PC-3 (cell line): Measurements from ENCODE around the gene FANK1. TPM values are rescaled to one million over a fixed set of nuclear protein-coding genes. Genes with fewer than 3 reads are reported as not detected.
"Not testable (repeated sequence)": the region's sequence is repeated elsewhere in the genome, so short reads cannot be mapped to it uniquely, and the experiment has no call there.

ENCODE experiments used
- ATAC-seq: fragments of 200-7000 bp; cut with Tn5 transposase; 2 replicates; pipeline ENCODE4 v1.9.1; 2020; ENCODE audit warnings: mild to moderate bottlenecking, moderate library complexity
- BruUV-seq: library from RNA; stranded (reverse); fragments of 400-500 nt; replicated peaks from 2 replicates; lab custom pipeline; 2021; lab: Mats Ljungman, UMichigan
- CTCF ChIA-PET: fragments of 300-600 bp; sonication (Branson Sonifier 250); formaldehyde crosslinking; loops from one replicate; lab custom pipeline; 2022; ENCODE audit warnings: antibody characterized with exemption; lab: Charles Lee
- POLR2A ChIA-PET: fragments of 300-600 bp; sonication (Branson Sonifier 250); formaldehyde crosslinking; loops from one replicate; lab custom pipeline; 2022; ENCODE audit warnings: antibody characterized with exemption; ENCODE audit not compliant: unreplicated experiment; lab: Charles Lee
- DNase-seq: peaks from one replicate; pipeline ENCODE4 v3.0.0-alpha.2; 2015
- H2AFZ ChIP-seq: fragments of 300-600 bp; sonication (generic); 2 replicates; pipeline ENCODE4 v1.6.0; 2016; ENCODE audit warnings: antibody characterized with exemption, low read length
- H3F3A ChIP-seq: fragments of 300-600 bp; sonication (generic); one replicate; pipeline ENCODE4 v1.6.0; 2017; ENCODE audit warnings: antibody characterized with exemption, low read length, control low read depth, mild to moderate bottlenecking; ENCODE audit not compliant: unreplicated experiment
- H3K27ac ChIP-seq: fragments of 300-600 bp; sonication (generic); 2 replicates; pipeline ENCODE4 v1.5.1; 2016; ENCODE audit warnings: mild to moderate bottlenecking, low read length
- H3K27me3 ChIP-seq: fragments of 300-600 bp; sonication (generic); 2 replicates; pipeline ENCODE4 v1.6.1; 2016; ENCODE audit warnings: low read length, mixed read lengths
- H3K36me3 ChIP-seq: fragments of 300-600 bp; sonication (generic); 2 replicates; pipeline ENCODE4 v1.6.1; 2016; ENCODE audit warnings: low read depth, mixed run types, low read length, mixed read lengths
- H3K4me1 ChIP-seq: fragments of 300-600 bp; sonication (generic); 2 replicates; pipeline ENCODE4 v1.5.1; 2016; ENCODE audit warnings: low read length; ENCODE audit not compliant: insufficient read depth
- H3K4me2 ChIP-seq: fragments of 300-600 bp; sonication (generic); 2 replicates; pipeline ENCODE4 v1.6.0; 2016; ENCODE audit warnings: low read length
- H3K4me3 ChIP-seq: fragments of 300-600 bp; sonication (generic); 2 replicates; pipeline ENCODE4 v1.5.1; 2016; ENCODE audit warnings: mild to moderate bottlenecking, low read length, mixed read lengths
- H3K79me2 ChIP-seq: fragments of 300-600 bp; sonication (generic); 2 replicates; pipeline ENCODE4 v1.6.1; 2017; ENCODE audit warnings: low read length, mixed read lengths
- H3K9ac ChIP-seq: fragments of 300-600 bp; sonication (generic); 2 replicates; pipeline ENCODE4 v1.6.0; 2016; ENCODE audit warnings: mild to moderate bottlenecking, low read length
- H3K9me2 ChIP-seq: fragments of 300-600 bp; sonication (generic); replicated peaks from 2 replicates; pipeline ENCODE4 v1.6.1; 2016; ENCODE audit warnings: mixed run types, low read length, mixed read lengths
- H3K9me3 ChIP-seq: fragments of 300-600 bp; sonication (generic); 2 replicates; pipeline ENCODE4 v1.6.1; 2016; ENCODE audit warnings: low read length, mixed read lengths
- H4K20me1 ChIP-seq: fragments of 300-600 bp; sonication (generic); 2 replicates; pipeline ENCODE4 v1.6.1; 2016; ENCODE audit warnings: low read length, mixed read lengths
- EZH2 ChIP-seq: fragments of 300-600 bp; sonication (generic); IDR thresholded peaks from one replicate; pipeline ENCODE4 v1.6.1; 2017; ENCODE audit warnings: antibody characterized with exemption, mild to moderate bottlenecking, low read length; ENCODE audit not compliant: unreplicated experiment
- EZH2phosphoT487 ChIP-seq: fragments of 300-600 bp; sonication (generic); IDR thresholded peaks from 2 replicates; pipeline ENCODE4 v1.6.1; 2018; ENCODE audit warnings: mild to moderate bottlenecking, antibody characterized with exemption, low read length, borderline replicate concordance
- intact Hi-C: fragments of 100-400 bp; cut with micrococcal nuclease; formaldehyde crosslinking; loops from 2 replicates; pipeline ENCODE4 v1.9.0; 2023
- total RNA-seq: library from RNA; depleted of rRNA; stranded (reverse); fragments of >200 nt; gene quantifications from 2 replicates; pipeline ENCODE4 v1.2.3, GENCODE V29; 2014
- TF ChIP-seq, protein P1 (sequence below): fragments of 300-600 bp; sonication (generic); conservative IDR thresholded peaks from 2 replicates; pipeline ENCODE4 v1.5.1; 2017; ENCODE audit warnings: antibody characterized with exemption, low read depth, mild to moderate bottlenecking, low read length

FANK1 gene
- total RNA-seq, 1 experiment from 2014 or later: 0.95 TPM

- Histone ChIP-seq H3K27ac (no peak overlapping the region), H3K4me1 (peaks cover 28% of the 10 kb centered on the region), H3K79me2 (peaks cover 14% of the 10 kb centered on the region; the same call in 1 of the 2 replicates), H3K9me2 (no peaks in the 10 kb centered on the region), H3K27me3 (no peaks in the 10 kb centered on the region), H4K20me1 (no peaks in the 10 kb centered on the region), H3F3A (peaks cover 3% of the 10 kb centered on the region), H3K4me3 (no peak overlapping the region), H2AFZ (no peak overlapping the region), H3K9me3 (no peaks in the 10 kb centered on the region), H3K9ac (no peak overlapping the region), H3K4me2 (no peak overlapping the region), H3K36me3 (peaks cover 5% of the 10 kb centered on the region)
- no TSS peak for BruUV-seq
- no peak for ATAC-seq
- no peak for TF ChIP-seq EZH2
- no peak for TF ChIP-seq EZH2phosphoT487
- TF ChIP-seq, protein P1, sequence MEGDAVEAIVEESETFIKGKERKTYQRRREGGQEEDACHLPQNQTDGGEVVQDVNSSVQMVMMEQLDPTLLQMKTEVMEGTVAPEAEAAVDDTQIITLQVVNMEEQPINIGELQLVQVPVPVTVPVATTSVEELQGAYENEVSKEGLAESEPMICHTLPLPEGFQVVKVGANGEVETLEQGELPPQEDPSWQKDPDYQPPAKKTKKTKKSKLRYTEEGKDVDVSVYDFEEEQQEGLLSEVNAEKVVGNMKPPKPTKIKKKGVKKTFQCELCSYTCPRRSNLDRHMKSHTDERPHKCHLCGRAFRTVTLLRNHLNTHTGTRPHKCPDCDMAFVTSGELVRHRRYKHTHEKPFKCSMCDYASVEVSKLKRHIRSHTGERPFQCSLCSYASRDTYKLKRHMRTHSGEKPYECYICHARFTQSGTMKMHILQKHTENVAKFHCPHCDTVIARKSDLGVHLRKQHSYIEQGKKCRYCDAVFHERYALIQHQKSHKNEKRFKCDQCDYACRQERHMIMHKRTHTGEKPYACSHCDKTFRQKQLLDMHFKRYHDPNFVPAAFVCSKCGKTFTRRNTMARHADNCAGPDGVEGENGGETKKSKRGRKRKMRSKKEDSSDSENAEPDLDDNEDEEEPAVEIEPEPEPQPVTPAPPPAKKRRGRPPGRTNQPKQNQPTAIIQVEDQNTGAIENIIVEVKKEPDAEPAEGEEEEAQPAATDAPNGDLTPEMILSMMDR: no peak
- CTCF ChIA-PET: no interaction called here
- intact Hi-C loops: no loop called here
- DNase-seq: no peak
- POLR2A ChIA-PET: no interaction called here
These were observed 13.8 kb upstream of the FANK1 start for GRCh38 chr10:125882596-125882995.

DNA sequence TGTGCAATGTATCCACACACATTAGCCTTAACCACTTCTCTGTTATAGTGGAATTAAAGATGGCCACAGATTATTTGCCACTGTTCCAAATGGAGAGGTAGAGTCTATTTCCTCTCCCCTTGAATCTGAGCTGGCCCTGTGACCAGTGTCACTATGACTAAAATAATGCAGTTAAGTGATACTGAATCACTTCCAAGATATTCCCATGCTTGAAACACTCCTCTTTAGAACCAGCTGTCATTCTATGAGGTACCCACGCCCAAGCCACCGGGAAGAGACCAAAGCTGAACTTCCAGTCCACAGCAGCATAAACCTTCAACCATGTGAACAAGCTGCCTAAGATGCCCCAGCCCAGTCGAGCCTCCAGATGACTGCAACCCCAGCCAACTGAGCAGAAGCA is 13.2 kb upstream of the FANK1 start:
- Histone ChIP-seq H4K20me1 (no peaks in the 10 kb centered on the region), H3K36me3 (peaks cover 2% of the 10 kb centered on the region; the same call in 1 of the 2 replicates), H3K9me3 (no peaks in the 10 kb centered on the region), H2AFZ (no peak overlapping the region), H3K4me2 (no peak overlapping the region), H3K4me1 (peaks cover 29% of the 10 kb centered on the region), H3F3A (peaks cover 3% of the 10 kb centered on the region), H3K27me3 (no peaks in the 10 kb centered on the region), H3K9ac (no peak overlapping the region), H3K79me2 (peaks cover 13% of the 10 kb centered on the region; the same call in 1 of the 2 replicates), H3K27ac (no peak overlapping the region), H3K9me2 (no peaks in the 10 kb centered on the region), H3K4me3 (no peak overlapping the region)
- DNase-seq (no peak), ATAC-seq (no peak)
- no TSS peak for BruUV-seq
- CTCF ChIA-PET: no interaction called here
- POLR2A ChIA-PET: no interaction called here
- intact Hi-C loops: no loop called here
- no peak for TF ChIP-seq EZH2phosphoT487
- TF ChIP-seq EZH2: no peak
- TF ChIP-seq, protein P1: no peak

DNA sequence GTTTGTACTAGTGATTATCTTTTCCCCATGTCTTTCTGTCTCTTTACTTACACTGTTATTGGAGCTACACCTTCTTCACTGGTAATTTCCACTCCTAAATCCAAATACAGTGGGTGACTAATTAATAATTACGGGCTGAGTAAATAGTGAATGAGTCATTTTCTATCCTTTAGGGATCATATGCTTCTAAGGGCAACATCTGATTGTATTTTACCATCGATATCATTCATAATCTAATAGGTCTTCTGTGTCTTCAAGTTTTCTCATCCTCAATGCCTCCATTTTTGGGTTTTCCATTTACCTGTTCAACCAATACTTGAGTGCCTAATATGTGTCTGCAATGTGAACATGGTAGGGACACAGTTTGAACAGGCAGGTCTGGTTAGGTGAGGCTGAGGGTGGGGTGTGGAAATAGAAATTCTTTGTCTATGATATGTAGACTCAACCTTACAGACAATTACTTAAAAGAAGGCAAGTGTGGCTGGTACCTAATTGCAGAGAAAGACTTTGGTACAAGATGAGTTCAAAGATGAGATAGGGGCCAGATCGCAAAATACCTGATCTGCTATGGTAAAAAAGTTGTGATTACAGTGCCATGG is 9.4 kb upstream of the FANK1 start:
- no peak for TF ChIP-seq EZH2
- TF ChIP-seq, protein P1: no peak
- TF ChIP-seq EZH2phosphoT487: no peak
- H3K79me2 ChIP-seq: peaks cover 31% of the 10 kb centered on the region
- ChIA-PET CTCF (no interaction called here), POLR2A (no interaction called here)
- no peaks in the 10 kb centered on the region for H3K9me3 ChIP-seq
- intact Hi-C loops: no loop called here
- no peak overlapping the region for H3K27ac ChIP-seq
- DNase-seq: no peak
- no peak overlapping the region for H2AFZ ChIP-seq
- no peaks in the 10 kb centered on the region for H3K36me3 ChIP-seq
- H3K4me2 ChIP-seq: no peak overlapping the region
- peaks cover 35% of the 10 kb centered on the region for H3K4me1 ChIP-seq
- H3F3A ChIP-seq: no peaks in the 10 kb centered on the region
- no peaks in the 10 kb centered on the region for H3K27me3 ChIP-seq
- H4K20me1 ChIP-seq: no peaks in the 10 kb centered on the region
- H3K4me3 ChIP-seq: no peak overlapping the region
- peak; percentile 34; the same call in 1 of the 2 replicates for ATAC-seq
- H3K9ac ChIP-seq: no peak overlapping the region
- no peaks in the 10 kb centered on the region for H3K9me2 ChIP-seq
- BruUV-seq: no TSS peak

DNA sequence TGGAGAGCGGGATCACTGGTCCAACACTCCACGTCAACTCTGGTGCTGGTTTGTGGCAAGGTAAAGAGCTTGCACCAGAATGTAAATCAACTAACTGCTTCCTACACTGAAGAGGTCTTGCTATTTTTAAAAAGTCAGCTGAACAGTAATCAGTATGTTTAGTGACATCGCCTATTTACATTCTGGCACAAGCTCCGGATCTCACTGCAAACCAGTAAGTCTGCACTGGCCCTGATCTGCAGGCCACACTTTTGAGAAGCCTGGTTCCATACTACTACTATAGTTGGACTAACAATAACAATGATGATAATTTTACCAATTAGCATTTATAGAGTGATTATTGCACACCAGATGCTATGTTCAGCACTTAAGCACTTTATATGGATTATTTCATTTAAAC is 6.9 kb upstream of the FANK1 start:
- POLR2A ChIA-PET: interaction anchor here (0.6 kb wide), 1 partner anchor 28 kb away, joined by 3 read pairs; no protein-coding TSS in a partner anchor
- H3K27me3 ChIP-seq, H2AFZ ChIP-seq, CTCF ChIA-PET, H3K36me3 ChIP-seq, H3K27ac ChIP-seq, intact Hi-C loops, H3K9me3 ChIP-seq, DNase-seq, H3K9ac ChIP-seq, H3K4me3 ChIP-seq, H3K9me2 ChIP-seq, H4K20me1 ChIP-seq, BruUV-seq, H3F3A ChIP-seq: not testable (repeated sequence)
- Histone ChIP-seq H3K79me2 (peaks cover 53% of the 10 kb centered on the region), H3K4me1 (peaks cover 47% of the 10 kb centered on the region), H3K4me2 (peak overlapping the region; percentile 39; the same call in 1 of the 2 replicates)
- ATAC-seq: peak; percentile 65
